GM12874 (cell line): ENCODE results near the gene PDK1.

Experiments used
- TF ChIP-seq, protein P1 (sequence below): IDR thresholded peaks from 2 replicates; pipeline ENCODE4 v1.5.1; 2011; ENCODE audit warnings: low read depth, mild to moderate bottlenecking, control low read depth, low read length, moderate library complexity; ENCODE audit not compliant: insufficient read depth

Gene PDK1

DNA sequence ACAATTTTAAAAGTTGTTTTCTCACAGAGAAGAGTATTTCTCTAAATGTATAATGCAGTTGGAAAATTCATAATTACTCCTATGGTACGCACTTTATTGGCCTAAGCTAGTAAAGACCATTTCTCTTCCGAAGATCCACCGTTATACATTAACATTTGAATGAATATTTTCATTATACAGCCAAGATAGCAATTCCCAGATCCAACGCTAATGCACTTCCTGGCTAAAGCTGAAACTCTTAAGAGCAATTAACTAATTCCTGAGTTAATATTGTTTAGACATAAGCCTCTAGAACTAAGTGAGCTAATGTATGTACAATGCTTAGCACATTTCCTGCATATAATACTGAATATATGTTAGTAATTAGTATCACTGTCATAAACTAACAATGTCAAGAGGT, 56.2 kb downstream of the PDK1 start:
- TF ChIP-seq, protein P1, sequence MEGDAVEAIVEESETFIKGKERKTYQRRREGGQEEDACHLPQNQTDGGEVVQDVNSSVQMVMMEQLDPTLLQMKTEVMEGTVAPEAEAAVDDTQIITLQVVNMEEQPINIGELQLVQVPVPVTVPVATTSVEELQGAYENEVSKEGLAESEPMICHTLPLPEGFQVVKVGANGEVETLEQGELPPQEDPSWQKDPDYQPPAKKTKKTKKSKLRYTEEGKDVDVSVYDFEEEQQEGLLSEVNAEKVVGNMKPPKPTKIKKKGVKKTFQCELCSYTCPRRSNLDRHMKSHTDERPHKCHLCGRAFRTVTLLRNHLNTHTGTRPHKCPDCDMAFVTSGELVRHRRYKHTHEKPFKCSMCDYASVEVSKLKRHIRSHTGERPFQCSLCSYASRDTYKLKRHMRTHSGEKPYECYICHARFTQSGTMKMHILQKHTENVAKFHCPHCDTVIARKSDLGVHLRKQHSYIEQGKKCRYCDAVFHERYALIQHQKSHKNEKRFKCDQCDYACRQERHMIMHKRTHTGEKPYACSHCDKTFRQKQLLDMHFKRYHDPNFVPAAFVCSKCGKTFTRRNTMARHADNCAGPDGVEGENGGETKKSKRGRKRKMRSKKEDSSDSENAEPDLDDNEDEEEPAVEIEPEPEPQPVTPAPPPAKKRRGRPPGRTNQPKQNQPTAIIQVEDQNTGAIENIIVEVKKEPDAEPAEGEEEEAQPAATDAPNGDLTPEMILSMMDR, result no peak

DNA sequence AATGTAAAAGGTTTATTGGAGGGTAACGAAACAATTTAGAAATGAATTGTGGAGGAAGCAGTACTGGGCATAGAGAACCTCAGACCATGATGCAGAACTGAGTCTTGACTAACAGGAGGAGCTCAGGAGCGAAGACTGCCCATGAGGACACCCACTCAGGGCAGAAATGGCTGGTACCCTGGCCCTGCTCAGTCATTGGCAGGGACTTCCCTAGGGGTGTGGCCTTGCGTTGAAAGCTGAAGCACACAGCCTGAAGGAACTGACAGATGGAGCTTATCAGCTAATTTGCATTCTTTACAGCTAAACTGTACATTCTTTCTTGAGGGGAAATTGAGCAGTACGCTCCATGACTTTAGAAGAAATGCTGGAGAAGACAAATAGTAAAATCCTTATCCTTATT, 57.1 kb downstream of the PDK1 start:
- TF ChIP-seq, protein P1, result no peak

DNA sequence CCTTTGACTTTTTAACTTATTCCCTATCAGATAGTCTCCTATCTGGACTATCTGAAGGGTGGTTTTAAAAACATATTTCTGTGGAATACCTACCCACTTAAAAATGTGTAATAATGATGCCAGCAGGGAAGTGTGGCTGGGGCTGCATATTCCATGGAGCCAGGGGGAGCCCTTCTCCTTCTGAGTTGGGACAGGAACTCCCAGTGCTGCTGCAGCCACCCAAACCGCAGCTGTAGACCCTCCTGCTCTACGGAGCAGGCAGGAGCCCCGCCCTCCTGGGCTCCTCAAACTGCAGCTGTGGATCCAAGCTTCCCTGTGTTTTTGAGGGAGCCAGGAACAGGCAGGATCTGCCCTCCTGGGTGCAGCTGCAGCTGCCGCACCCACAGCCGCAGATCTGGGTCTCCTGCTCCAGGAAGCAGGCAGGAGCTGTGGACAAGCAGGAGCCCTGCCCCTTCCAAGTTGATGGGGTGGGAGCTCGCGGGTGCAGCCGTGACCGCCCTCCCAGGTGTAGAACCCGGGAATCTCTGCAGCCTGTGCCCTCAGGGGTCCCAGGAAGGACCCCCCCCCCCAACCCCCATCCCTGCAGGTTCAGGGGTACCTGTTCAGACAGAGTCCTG, 57.8 kb downstream of the PDK1 start:
- TF ChIP-seq, protein P1, result no peak

DNA sequence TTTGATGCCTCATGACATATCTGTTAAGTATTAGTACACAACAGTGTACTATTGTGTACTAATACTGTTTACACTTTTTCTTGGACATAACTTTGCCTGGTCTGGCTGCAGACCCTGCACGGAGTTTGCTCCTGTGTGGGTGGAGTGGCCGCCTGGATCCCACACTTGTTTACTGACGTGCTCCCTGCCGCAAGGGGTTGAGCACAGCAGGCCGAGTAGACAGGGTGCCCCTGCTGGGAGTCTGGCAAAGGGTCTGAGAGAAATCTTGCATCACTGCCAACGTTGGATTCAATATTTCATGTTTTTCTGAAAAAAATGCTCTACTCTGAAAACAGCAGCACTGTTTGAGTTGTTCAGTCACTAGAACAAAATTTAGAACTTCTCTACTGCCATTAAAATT, 59.0 kb downstream of the PDK1 start:
- TF ChIP-seq, protein P1, result no peak

DNA sequence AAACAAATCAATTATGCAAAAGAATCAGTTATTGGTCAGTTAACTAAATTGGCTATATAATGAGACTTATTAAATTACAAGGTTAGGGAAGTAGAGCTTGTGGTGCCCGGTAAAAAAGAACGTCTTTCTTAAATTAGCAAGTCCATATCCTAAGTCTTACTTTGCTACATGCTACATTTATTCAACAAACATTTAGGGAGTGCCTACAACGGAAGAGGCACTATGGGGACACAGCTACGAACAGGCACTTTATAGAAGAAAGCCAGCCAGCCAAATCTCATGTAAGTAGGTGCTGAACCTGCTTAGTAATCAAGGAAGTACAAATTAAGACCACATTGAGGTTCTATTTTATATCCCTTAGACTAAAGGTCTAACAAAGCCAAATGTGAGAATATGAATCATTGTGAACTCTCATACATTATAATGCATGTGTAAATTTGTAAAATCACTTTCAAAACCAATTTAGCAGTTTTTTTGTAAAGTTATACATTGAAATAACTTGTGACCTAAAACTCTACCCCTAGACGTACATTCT, 59.9 kb downstream of the PDK1 start:
- TF ChIP-seq, protein P1, result no peak

DNA sequence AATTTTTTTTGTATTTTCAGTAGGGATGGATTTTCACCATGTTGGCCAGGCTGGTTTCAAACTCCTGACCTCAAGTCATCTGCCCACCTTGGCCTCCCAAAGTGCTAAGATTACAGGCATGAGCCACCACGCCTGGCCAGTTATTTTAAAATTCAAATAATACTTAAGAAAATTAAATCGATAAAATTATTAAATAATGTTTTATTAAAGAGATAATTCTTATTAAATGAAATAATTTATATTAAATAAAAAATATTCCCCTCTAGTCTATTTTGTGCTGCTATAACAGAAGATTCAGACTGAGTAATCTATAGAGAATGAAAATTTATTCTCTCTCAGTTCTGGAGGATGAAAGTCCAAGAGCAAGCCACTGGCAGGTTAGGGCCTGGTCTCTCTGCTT, 61.2 kb downstream of the PDK1 start:
- TF ChIP-seq, protein P1, result no peak

DNA sequence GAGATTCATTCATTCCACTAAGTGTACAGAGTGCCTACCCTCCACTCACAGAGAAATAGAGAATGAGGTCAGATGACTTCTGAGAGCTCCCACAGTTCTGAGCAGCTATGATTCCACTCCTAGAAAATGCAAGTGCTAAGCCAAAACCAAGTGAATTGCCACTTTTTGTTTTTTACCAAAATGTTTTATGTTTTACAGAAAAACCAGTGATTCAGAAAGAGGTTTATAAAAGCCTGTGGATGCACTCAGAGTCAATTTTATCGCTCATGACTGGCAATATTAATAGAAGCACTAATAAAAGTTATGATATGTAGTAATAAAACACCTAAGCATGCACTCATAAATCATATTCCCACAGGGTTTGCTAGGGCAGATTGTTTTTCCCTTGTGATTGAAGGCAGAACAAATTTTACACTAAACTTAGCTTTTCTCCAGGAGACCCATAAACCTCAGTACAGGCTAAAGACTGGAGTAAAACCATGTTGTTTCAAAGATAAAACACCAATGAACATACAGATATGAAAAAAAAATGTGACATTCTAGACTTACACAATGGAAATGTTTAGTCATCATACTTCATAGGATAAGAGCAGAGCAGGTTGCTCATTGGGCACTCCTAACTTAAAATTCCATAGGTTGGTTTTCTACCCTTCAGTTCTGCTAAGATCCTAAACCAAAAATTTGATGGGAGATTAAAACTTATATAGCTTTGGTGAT, 67.5 kb downstream of the PDK1 start:
- TF ChIP-seq, protein P1, result no peak
